Testis (tissue), 2 donors: ENCODE data around the gene TBC1D4.

Source experiments
- CTCF ChIP-seq, 3 experiments: fragments of 450-650 bp in 2 of 3; fragments of 200-600 bp in 1 of 3; sonication (generic) in 1 of 3; IDR thresholded peaks; one replicate each; pipeline ENCODE4 v1.5.1; 2016 to 2019; ENCODE audit warnings: antibody characterized with exemption in 3 of 3, mild to moderate bottlenecking in 2 of 3, moderate library complexity in 1 of 3
- POLR2A ChIP-seq: fragments of 450-650 bp; IDR thresholded peaks from one replicate; pipeline ENCODE4 v1.6.1; 2017; ENCODE audit warnings: antibody characterized with exemption, mild to moderate bottlenecking, moderate library complexity

GRCh38 chr13:75446874-75447273 is 35.1 kb downstream of the TBC1D4 start:
- TF ChIP-seq CTCF (IDR thresholded peaks at IDR 0.05) (no peak), POLR2A (no peak)
